GM12873 (cell line): ENCODE measurements around the gene AFAP1.

Experiments
- CTCF ChIP-seq: IDR thresholded peaks from 2 replicates; pipeline ENCODE4 v1.5.1; 2012; ENCODE audit warnings: low read depth, mild to moderate bottlenecking, moderate library complexity, low read length, control low read depth; ENCODE audit not compliant: insufficient read depth; ENCODE audit errors: missing control alignments

The AFAP1 gene

GRCh38 chr4:7841071-7841470 lies 98.6 kb downstream of the AFAP1 start:
- TF ChIP-seq CTCF: no peak

- no peak for TF ChIP-seq CTCF
These were observed 99.8 kb downstream of the AFAP1 start for GRCh38 chr4:7839856-7840255.

- no peak for TF ChIP-seq CTCF
These were observed 101.4 kb downstream of the AFAP1 start for GRCh38 chr4:7838136-7838782.

- no peak for TF ChIP-seq CTCF
These were observed 102.0 kb downstream of the AFAP1 start for GRCh38 chr4:7837597-7838135.

- no peak for TF ChIP-seq CTCF
These were observed 107.6 kb downstream of the AFAP1 start for GRCh38 chr4:7831858-7832730.

- TF ChIP-seq CTCF: no peak
These were observed 108.3 kb downstream of the AFAP1 start for GRCh38 chr4:7831330-7831729.

GRCh38 chr4:7830747-7831146 lies 108.9 kb downstream of the AFAP1 start:
- TF ChIP-seq CTCF: no peak
